Astrocyte (in vitro differentiated cells and primary cell): ENCODE measurements around the gene PEX6.

Experiments
- CTCF ChIP-seq: IDR thresholded peaks from 2 replicates; pipeline ENCODE4 v1.5.1; 2011; ENCODE audit warnings: low read depth, mild to moderate bottlenecking, inconsistent platforms, low read length, moderate library complexity; ENCODE audit not compliant: insufficient read depth
- EZH2 ChIP-seq: IDR thresholded peaks from 2 replicates; pipeline ENCODE4 v1.6.1; 2012; ENCODE audit warnings: mild to moderate bottlenecking, low read length, inconsistent platforms; ENCODE audit not compliant: insufficient read depth

DNA sequence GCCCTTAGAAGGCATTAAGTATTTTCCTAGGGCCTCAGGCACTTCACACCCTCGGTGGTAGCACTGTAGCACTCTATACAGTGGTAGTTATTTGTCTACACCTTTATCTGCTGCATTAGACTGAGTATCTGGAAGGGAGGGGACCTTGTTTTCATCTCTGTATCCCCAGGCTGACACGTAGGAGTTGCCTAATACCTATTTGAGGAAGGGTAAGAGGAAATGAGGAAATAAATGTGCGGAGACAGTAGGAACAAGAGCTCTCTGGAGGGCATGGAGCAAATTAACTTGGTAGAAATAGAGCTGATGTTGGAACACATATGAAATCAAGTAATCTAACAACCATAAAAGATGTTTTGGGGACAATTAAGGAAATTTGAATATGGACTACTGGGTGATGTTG, 45.8 kb downstream of the PEX6 start:
- TF ChIP-seq EZH2 = no peak
- no peak for TF ChIP-seq CTCF
